Gastroesophageal sphincter (tissue), 3 donors: ENCODE results near the gene CTIF.

Experiments used
- CTCF ChIP-seq, 4 experiments: fragments of 200-600 bp in 2 of 4; fragments of 450-650 bp in 2 of 4; sonication (generic) in 1 of 4; IDR thresholded peaks; one replicate each; pipeline ENCODE4 v1.5.1; 2017 to 2019; ENCODE audit warnings: antibody characterized with exemption in 4 of 4, mild to moderate bottlenecking in 2 of 4, moderate library complexity in 2 of 4
- EP300 ChIP-seq: sonication (generic); formaldehyde crosslinking; IDR thresholded peaks from one replicate; pipeline ENCODE4 v1.6.1; 2017; ENCODE audit warnings: antibody characterized with exemption, mild to moderate bottlenecking
- POLR2A ChIP-seq, 2 donors: fragments of 450-650 bp; IDR thresholded peaks; one replicate each; pipeline ENCODE4 v1.6.1; 2017; ENCODE audit warnings: antibody characterized with exemption in 2 of 2, mild to moderate bottlenecking in 2 of 2, moderate library complexity in 1 of 2
- POLR2AphosphoS5 ChIP-seq: sonication (generic); formaldehyde crosslinking; IDR thresholded peaks from one replicate; pipeline ENCODE4 v1.6.1; 2017; ENCODE audit warnings: antibody characterized with exemption

- TF ChIP-seq CTCF (IDR thresholded peaks at IDR 0.05) (no peak), EP300 (no peak), POLR2A (IDR thresholded peaks at IDR 0.05) (no peak), POLR2AphosphoS5 (no peak)
Measured at GRCh38 chr18:48762022-48762421, 223.2 kb downstream of the CTIF start.
